Activated B cell treated with CpG ODN at 0.5 μM for 24 hours (primary cell): ENCODE measurements around the gene SPACDR. TPM values are rescaled to one million over a fixed set of nuclear protein-coding genes. Genes with fewer than 3 reads are reported as not detected.
A peak's percentile ranks its signal among the peaks of the same experiment; 100 is the strongest.

Experiments used
- ATAC-seq: fragments of 200-7000 bp; cut with Tn5 transposase; one replicate; pipeline ENCODE4 v1.10.0; 2021; ENCODE audit warnings: low read depth, mild to moderate bottlenecking, moderate library complexity
- CTCF ChIA-PET: fragments of 350-600 bp; sonication (Branson Sonifier 250); formaldehyde crosslinking; loops from one replicate; lab custom pipeline; 2021; ENCODE audit warnings: antibody characterized with exemption; lab: Charles Lee
- POLR2A ChIA-PET: fragments of 350-600 bp; sonication (Branson Sonifier 250); formaldehyde crosslinking; loops from one replicate; lab custom pipeline; 2021; ENCODE audit warnings: antibody characterized with exemption; lab: Charles Lee
- DNase-seq: peaks from one replicate; pipeline ENCODE4 v3.0.0; 2022
- H3K27ac Mint-ChIP-seq: one replicate; pipeline ENCODE4 v1.8.0; 2020; ENCODE audit warnings: mixed read lengths
- H3K27me3 Mint-ChIP-seq: one replicate; pipeline ENCODE4 v1.8.0; 2021; ENCODE audit warnings: mixed read lengths
- H3K36me3 Mint-ChIP-seq: one replicate; pipeline ENCODE4 v1.8.0; 2021; ENCODE audit warnings: low read depth, mixed read lengths
- H3K4me1 Mint-ChIP-seq: one replicate; pipeline ENCODE4 v1.8.0; 2021; ENCODE audit warnings: mixed read lengths
- H3K4me3 Mint-ChIP-seq: one replicate; pipeline ENCODE4 v1.8.0; 2020; ENCODE audit warnings: mild to moderate bottlenecking, mixed read lengths
- H3K9me3 Mint-ChIP-seq: one replicate; pipeline ENCODE4 v1.8.0; 2020; ENCODE audit warnings: mixed read lengths
- intact Hi-C: fragments of 100-400 bp; cut with micrococcal nuclease; formaldehyde crosslinking; loops from one replicate; pipeline ENCODE4 v1.15.1; 2024
- total RNA-seq: library from RNA; stranded (reverse); gene quantifications from 2 replicates; pipeline ENCODE4 v1.2.3, GENCODE V29; 2022
- TF ChIP-seq, protein P1 (sequence below): fragments of 200-600 bp; IDR thresholded peaks from one replicate; pipeline ENCODE4 v1.8.0; 2022; ENCODE audit warnings: antibody characterized with exemption, mild to moderate bottlenecking

Gene SPACDR
- total RNA-seq, 1 donor from 2014 or later, result 2.3 TPM

GRCh38 chr7:100427762-100428198, 36.3 kb downstream of the SPACDR start:
- Mint-ChIP-seq H3K9me3 (no peaks in the 10 kb centered on the region), H3K27ac (peak overlapping the region; percentile 100), H3K4me1 (peaks cover 32% of the 10 kb centered on the region), H3K27me3 (no peaks in the 10 kb centered on the region), H3K4me3 (peak overlapping the region; percentile 98), H3K36me3 (peaks cover 46% of the 10 kb centered on the region)
- ChIA-PET POLR2A (interaction anchor here (0.6 to 4.3 kb wide), 34 partner anchors 10 to 1047 kb away, joined by 3 to 90 read pairs (median 10); partner anchors contain the start of genes AGFG2, AP4M1, FBXO24 and GIGYF1), CTCF (interaction anchor here (0.8 to 3.9 kb wide), 3 partner anchors 9 to 23 kb away, joined by 3 to 16 read pairs (median 5); no protein-coding TSS in a partner anchor)
- intact Hi-C loops, result loop anchor here (1.0 to 10.0 kb wide), 11 partner anchors 9 to 513 kb away; partner anchors contain the start of genes AGFG2, LAMTOR4, MBLAC1 and PPP1R35
- ATAC-seq (no peak), DNase-seq (no peak)
- TF ChIP-seq, protein P1, sequence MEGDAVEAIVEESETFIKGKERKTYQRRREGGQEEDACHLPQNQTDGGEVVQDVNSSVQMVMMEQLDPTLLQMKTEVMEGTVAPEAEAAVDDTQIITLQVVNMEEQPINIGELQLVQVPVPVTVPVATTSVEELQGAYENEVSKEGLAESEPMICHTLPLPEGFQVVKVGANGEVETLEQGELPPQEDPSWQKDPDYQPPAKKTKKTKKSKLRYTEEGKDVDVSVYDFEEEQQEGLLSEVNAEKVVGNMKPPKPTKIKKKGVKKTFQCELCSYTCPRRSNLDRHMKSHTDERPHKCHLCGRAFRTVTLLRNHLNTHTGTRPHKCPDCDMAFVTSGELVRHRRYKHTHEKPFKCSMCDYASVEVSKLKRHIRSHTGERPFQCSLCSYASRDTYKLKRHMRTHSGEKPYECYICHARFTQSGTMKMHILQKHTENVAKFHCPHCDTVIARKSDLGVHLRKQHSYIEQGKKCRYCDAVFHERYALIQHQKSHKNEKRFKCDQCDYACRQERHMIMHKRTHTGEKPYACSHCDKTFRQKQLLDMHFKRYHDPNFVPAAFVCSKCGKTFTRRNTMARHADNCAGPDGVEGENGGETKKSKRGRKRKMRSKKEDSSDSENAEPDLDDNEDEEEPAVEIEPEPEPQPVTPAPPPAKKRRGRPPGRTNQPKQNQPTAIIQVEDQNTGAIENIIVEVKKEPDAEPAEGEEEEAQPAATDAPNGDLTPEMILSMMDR, result no peak

GRCh38 chr7:100426516-100426915, 37.5 kb downstream of the SPACDR start:
- Mint-ChIP-seq H3K27me3 (no peaks in the 10 kb centered on the region), H3K9me3 (no peaks in the 10 kb centered on the region), H3K4me3 (no peak overlapping the region), H3K4me1 (peaks cover 19% of the 10 kb centered on the region), H3K36me3 (peaks cover 34% of the 10 kb centered on the region), H3K27ac (no peak overlapping the region)
- DNase-seq (no peak), ATAC-seq (no peak)
- ChIA-PET CTCF (no interaction called here), POLR2A (interaction anchor here (4.1 kb wide), 1 partner anchor 26 kb away, joined by 65 read pairs; no protein-coding TSS in a partner anchor)
- intact Hi-C loops, result loop anchor here (10.0 kb wide), 1 partner anchor 512 kb away; the partner anchor contains the start of gene TRIM4
- TF ChIP-seq, protein P1, result no peak

DNA sequence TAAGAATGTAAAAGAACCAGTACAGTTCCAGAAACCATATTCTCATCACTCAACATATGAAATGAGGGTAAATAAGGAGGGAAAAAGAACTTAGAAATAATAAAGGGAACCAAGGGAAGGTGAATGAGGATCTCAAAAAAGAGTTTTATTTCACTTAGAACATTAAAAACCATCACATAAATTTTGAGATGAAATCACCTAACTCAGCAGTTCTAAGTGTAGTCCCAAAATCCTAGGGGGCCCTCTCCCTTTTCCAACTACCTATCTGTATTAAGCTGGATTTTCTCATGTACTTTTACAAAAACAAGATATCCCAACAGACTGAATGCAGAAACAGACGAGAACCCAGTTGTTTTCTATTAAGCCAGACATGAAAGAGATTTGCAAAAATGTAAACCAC, 38.7 kb downstream of the SPACDR start:
- H3K4me3 Mint-ChIP-seq, result no peak overlapping the region

GRCh38 chr7:100423315-100423714, 40.7 kb downstream of the SPACDR start:
- Mint-ChIP-seq H3K27ac (no peak overlapping the region), H3K4me3 (no peak overlapping the region), H3K9me3 (no peaks in the 10 kb centered on the region), H3K36me3 (peaks cover 12% of the 10 kb centered on the region), H3K4me1 (peaks cover 14% of the 10 kb centered on the region), H3K27me3 (no peaks in the 10 kb centered on the region)
- intact Hi-C loops, result loop anchor here (10.0 kb wide), 1 partner anchor 509 kb away; the partner anchor contains the start of gene TRIM4
- ATAC-seq (no peak), DNase-seq (no peak)
- ChIA-PET POLR2A (interaction anchor here (1.3 kb wide), 1 partner anchor 13 kb away, joined by 6 read pairs; the partner anchor contains the start of gene PPP1R35), CTCF (interaction anchor here (1.2 to 1.5 kb wide), 2 partner anchors 16 to 292 kb away, joined by 6 to 8 read pairs; no protein-coding TSS in a partner anchor)
- TF ChIP-seq, protein P1, result no peak

More for the DNA sequence above, 38.7 kb downstream of the SPACDR start:
- TF ChIP-seq, protein P1, result no peak
- Mint-ChIP-seq H3K27ac (no peak overlapping the region), H3K27me3 (no peaks in the 10 kb centered on the region), H3K9me3 (no peaks in the 10 kb centered on the region), H3K36me3 (peaks cover 27% of the 10 kb centered on the region), H3K4me1 (peaks cover 9% of the 10 kb centered on the region)
- ATAC-seq (no peak), DNase-seq (no peak)
- ChIA-PET POLR2A (interaction anchor here (1.6 kb wide), 1 partner anchor 11 kb away, joined by 3 read pairs; no protein-coding TSS in a partner anchor), CTCF (no interaction called here)
- intact Hi-C loops, result loop anchor here (10.0 kb wide), 1 partner anchor 511 kb away; the partner anchor contains the start of gene TRIM4

DNA sequence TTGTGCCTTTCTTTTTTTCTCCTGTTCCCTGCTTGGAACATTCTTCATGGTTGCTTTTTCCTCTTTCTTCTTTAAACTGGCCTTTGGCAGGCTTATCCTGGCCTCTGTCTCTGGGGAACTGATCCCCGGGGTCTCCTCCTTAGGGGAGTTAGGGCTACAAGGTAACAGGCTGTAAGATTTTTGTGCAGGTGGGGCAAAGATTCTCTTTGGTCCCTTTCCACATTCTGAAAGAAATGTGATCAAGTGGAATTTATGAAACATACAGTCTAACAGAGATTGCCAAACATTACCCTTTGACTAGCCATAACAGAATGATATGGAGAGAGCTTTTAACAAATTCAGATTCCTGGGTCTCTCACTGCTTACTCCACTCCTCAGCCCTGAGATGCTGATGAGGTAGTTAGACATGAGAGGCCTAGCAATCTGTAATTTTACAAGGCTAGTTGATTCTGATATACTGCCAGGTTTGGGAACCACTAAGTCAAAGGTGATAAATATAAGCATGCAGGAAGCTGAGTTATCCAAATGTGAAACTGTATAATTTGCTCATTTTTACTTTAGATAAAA, 44.3 kb downstream of the SPACDR start:
- Mint-ChIP-seq H3K4me1 (peaks cover 7% of the 10 kb centered on the region), H3K27ac (peak overlapping the region; percentile 36), H3K36me3 (peaks cover 16% of the 10 kb centered on the region), H3K27me3 (no peaks in the 10 kb centered on the region), H3K4me3 (no peak overlapping the region), H3K9me3 (no peaks in the 10 kb centered on the region)
- CTCF ChIA-PET, result interaction anchor here (1.4 kb wide), 1 partner anchor 12 kb away, joined by 6 read pairs; no protein-coding TSS in a partner anchor
- TF ChIP-seq, protein P1, result no peak
- intact Hi-C loops, result loop anchor here (10.0 kb wide), 1 partner anchor 505 kb away; the partner anchor contains the start of gene TRIM4
- DNase-seq (no peak), ATAC-seq (no peak)
- POLR2A ChIA-PET, result interaction anchor here (0.6 kb wide), 2 partner anchors 51 to 285 kb away, joined by 3 to 4 read pairs; no protein-coding TSS in a partner anchor
